ENCODE results near the gene SYNDIG1.

- no peak for TF ChIP-seq CTCF (IDR thresholded peaks at IDR 0.05)
- TF ChIP-seq EP300 (IDR thresholded peaks at IDR 0.05): no peak
Measured at GRCh38 chr20:24574797-24575196, 105.4 kb downstream of the SYNDIG1 start.

Measured in tibial nerve (tissue), 4 donors.